HepG2 (cell line): ENCODE results near the gene ATF6. TPM values are rescaled to one million over a fixed set of nuclear protein-coding genes. Genes with fewer than 3 reads are reported as not detected.
A peak's percentile ranks its signal among the peaks of the same experiment; 100 is the strongest.

ENCODE experiments used
- BRCA1 ChIP-seq: sonication (generic); formaldehyde crosslinking; IDR thresholded peaks from 2 replicates; pipeline ENCODE4 v1.4.0; 2020; ENCODE audit warnings: missing genetic modification reagents
- IKZF4 ChIP-seq: sonication (generic); formaldehyde crosslinking; IDR thresholded peaks from 2 replicates; pipeline ENCODE4 v1.5.1; 2020; ENCODE audit warnings: borderline replicate concordance, mild to moderate bottlenecking, low read depth, missing genetic modification reagents; ENCODE audit errors: not compliant biosample characterization
- KLF16 ChIP-seq, 2 experiments: sonication (generic) in 1 of 2; formaldehyde crosslinking in 1 of 2; IDR thresholded peaks; 2 replicates each; pipeline versions ENCODE4 v1.6.1 to v1.8.0; 2016 to 2023; ENCODE audit warnings: missing genetic modification reagents in 2 of 2, missing compliant biosample characterization in 1 of 2
- MBD4 ChIP-seq: IDR thresholded peaks from 2 replicates; pipeline ENCODE4 v1.6.1; 2012; ENCODE audit warnings: low read length, inconsistent platforms, borderline replicate concordance
- MEF2D ChIP-seq: sonication (generic); formaldehyde crosslinking; IDR thresholded peaks from 2 replicates; pipeline ENCODE4 v1.5.1; 2020; ENCODE audit warnings: mild to moderate bottlenecking, missing genetic modification reagents
- MXI1 ChIP-seq: IDR thresholded peaks from 3 replicates; pipeline ENCODE4 v1.6.1; 2012; ENCODE audit warnings: low read depth, low read length, inconsistent platforms, borderline replicate concordance
- TARDBP ChIP-seq: sonication (generic); formaldehyde crosslinking; IDR thresholded peaks from 2 replicates; pipeline ENCODE4 v1.8.0; 2022; ENCODE audit warnings: mild to moderate bottlenecking, missing genetic modification reagents
- ZNF83 ChIP-seq: sonication (generic); formaldehyde crosslinking; IDR thresholded peaks from 2 replicates; pipeline ENCODE4 v1.4.0; 2020; ENCODE audit warnings: missing genetic modification reagents, mild to moderate bottlenecking, borderline replicate concordance
- polyA plus RNA-seq, 8 experiments: library from polyadenylated mRNA; depleted of rRNA in 3 of 8; stranded (reverse) in 7 of 8; unstranded in 1 of 8; fragments of >200 nt; fragmentation: Illumina TruSeq in 4 of 8; extraction: Trizol in 4 of 8; gene quantifications; 2 replicates each; pipeline versions ENCODE4 v1.2.1 to v1.2.3, GENCODE V29; 2011 to 2016; ENCODE audit warnings: low read depth in 4 of 8, missing spikeins in 1 of 8, mixed read lengths in 1 of 8; ENCODE audit not compliant: insufficient read depth in 1 of 8
- total RNA-seq, 5 experiments: library from RNA; depleted of rRNA; stranded (reverse); fragments of >200 nt; fragmentation: Illumina TruSeq; extraction: Trizol; gene quantifications; 2 replicates each; pipeline ENCODE4 v1.2.3, GENCODE V29; 2016; ENCODE audit warnings: low read depth in 1 of 5
- TF ChIP-seq, protein P1 (sequence below): sonication (generic); formaldehyde crosslinking; IDR thresholded peaks from one replicate; pipeline ENCODE4 v1.5.1; 2020; ENCODE audit warnings: mild to moderate bottlenecking, missing genetic modification reagents; ENCODE audit errors: not compliant biosample characterization
- TF ChIP-seq, protein P2 (sequence below): sonication (generic); formaldehyde crosslinking; IDR thresholded peaks from 2 replicates; pipeline ENCODE4 v1.8.0; 2022; ENCODE audit warnings: missing genetic modification reagents, low read depth, mild to moderate bottlenecking, borderline replicate concordance
- TF ChIP-seq, protein P3 (sequence below): sonication (generic); formaldehyde crosslinking; IDR thresholded peaks from 2 replicates; pipeline ENCODE4 v1.5.0; 2020; ENCODE audit warnings: mild to moderate bottlenecking, missing genetic modification reagents
- TF ChIP-seq, protein P4 (sequence below): sonication (generic); formaldehyde crosslinking; IDR thresholded peaks from 2 replicates; pipeline ENCODE4 v1.4.0; 2020; ENCODE audit warnings: missing genetic modification reagents

The ATF6 gene
- total and polyA plus RNA-seq, 2 of the 13 experiments (the other 11 are each of a cell fraction or from before 2014, with no cell fraction given): 13.2 to 14.5 TPM

DNA sequence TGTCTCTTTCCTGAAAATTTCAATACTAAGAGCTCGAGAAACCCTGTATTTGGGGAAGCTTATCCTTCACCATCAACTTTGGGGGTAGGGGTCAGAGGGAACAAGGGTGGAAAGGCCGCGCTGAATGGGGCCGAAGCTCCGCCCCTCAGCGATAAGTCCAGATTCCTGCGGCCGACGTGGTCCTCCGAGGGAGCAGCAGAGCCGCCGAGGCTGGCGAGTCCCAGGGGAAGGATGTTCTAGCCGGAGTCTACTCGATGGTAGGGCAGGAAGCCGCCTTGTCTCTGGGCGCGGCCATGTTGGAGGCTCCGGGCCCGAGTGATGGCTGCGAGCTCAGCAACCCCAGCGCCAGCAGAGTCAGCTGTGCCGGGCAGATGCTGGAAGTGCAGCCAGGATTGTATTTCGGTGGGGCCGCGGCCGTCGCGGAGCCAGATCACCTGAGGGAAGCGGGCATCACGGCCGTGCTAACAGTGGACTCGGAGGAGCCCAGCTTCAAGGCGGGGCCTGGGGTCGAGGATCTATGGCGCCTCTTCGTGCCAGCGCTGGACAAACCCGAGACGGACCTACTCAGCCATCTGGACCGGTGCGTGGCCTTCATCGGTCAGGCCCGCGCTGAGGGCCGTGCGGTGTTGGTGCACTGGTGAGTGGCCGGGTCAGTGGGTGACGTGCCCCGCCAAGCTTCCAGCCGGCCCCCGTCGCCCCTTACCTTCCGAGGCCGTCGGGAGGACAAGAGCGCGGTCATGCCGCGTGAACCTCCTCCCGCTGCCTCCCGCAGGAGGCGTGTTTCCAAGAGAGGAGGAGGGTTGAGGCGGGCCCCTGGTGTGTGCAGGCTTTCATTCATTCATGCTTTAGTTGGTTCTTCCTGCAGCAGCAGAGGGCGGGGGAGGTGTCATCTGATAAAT lies 16.4 kb upstream of the ATF6 start, which contains the start of gene DUSP12 (continued):
- TF ChIP-seq, protein P1, sequence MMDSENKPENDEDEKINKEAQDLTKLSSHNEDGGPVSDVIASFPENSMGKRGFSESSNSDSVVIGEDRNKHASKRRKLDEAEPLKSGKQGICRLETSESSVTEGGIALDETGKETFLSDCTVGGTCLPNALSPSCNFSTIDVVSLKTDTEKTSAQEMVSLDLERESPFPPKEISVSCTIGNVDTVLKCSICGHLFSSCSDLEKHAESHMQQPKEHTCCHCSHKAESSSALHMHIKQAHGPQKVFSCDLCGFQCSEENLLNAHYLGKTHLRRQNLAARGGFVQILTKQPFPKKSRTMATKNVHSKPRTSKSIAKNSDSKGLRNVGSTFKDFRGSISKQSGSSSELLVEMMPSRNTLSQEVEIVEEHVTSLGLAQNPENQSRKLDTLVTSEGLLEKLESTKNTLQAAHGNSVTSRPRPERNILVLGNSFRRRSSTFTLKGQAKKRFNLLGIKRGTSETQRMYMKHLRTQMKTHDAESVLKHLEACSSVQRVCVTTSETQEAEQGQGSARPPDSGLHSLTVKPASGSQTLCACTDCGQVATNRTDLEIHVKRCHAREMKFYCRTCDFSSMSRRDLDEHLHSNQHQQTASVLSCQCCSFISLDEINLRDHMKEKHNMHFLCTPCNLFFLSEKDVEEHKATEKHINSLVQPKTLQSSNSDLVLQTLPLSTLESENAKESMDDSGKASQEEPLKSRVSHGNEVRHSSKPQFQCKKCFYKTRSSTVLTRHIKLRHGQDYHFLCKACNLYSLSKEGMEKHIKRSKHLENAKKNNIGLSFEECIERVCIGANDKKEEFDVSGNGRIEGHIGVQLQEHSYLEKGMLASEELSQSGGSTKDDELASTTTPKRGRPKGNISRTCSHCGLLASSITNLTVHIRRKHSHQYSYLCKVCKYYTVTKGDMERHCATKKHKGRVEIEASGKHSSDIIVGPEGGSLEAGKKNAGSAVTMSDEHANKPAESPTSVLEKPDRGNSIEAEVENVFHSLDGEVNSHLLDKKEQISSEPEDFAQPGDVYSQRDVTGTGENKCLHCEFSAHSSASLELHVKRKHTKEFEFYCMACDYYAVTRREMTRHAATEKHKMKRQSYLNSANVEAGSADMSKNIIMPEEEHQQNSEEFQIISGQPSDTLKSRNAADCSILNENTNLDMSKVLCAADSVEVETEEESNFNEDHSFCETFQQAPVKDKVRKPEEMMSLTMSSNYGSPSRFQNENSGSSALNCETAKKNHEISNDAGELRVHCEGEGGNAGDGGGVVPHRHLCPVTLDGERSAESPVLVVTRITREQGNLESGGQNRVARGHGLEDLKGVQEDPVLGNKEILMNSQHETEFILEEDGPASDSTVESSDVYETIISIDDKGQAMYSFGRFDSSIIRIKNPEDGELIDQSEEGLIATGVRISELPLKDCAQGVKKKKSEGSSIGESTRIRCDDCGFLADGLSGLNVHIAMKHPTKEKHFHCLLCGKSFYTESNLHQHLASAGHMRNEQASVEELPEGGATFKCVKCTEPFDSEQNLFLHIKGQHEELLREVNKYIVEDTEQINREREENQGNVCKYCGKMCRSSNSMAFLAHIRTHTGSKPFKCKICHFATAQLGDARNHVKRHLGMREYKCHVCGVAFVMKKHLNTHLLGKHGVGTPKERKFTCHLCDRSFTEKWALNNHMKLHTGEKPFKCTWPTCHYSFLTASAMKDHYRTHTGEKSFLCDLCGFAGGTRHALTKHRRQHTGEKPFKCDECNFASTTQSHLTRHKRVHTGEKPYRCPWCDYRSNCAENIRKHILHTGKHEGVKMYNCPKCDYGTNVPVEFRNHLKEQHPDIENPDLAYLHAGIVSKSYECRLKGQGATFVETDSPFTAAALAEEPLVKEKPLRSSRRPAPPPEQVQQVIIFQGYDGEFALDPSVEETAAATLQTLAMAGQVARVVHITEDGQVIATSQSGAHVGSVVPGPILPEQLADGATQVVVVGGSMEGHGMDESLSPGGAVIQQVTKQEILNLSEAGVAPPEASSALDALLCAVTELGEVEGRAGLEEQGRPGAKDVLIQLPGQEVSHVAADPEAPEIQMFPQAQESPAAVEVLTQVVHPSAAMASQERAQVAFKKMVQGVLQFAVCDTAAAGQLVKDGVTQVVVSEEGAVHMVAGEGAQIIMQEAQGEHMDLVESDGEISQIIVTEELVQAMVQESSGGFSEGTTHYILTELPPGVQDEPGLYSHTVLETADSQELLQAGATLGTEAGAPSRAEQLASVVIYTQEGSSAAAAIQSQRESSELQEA: peak; percentile 93
- peak; percentile 47; the same call in 1 of the 3 replicates for TF ChIP-seq MXI1
- TF ChIP-seq KLF16 (CRISPR knock-in tag; IDR thresholded peaks at IDR 0.05): peak in 1 of 2 experiments; percentile 58; a peak in 1 of 4 replicates
- TF ChIP-seq IKZF4 (CRISPR knock-in tag): no peak
- TF ChIP-seq, protein P2, sequence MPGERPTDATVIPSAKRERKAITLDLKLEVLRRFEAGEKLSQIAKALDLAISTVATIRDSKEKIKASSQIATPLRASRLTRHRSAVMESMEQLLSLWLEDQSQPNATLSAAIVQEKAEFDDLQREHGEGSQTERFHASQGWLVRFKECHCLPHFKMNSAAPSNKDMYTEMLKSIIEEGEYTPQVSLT (CRISPR knock-in tag): no peak
- TF ChIP-seq ZNF83 (CRISPR knock-in tag): no peak
- TF ChIP-seq, protein P3, sequence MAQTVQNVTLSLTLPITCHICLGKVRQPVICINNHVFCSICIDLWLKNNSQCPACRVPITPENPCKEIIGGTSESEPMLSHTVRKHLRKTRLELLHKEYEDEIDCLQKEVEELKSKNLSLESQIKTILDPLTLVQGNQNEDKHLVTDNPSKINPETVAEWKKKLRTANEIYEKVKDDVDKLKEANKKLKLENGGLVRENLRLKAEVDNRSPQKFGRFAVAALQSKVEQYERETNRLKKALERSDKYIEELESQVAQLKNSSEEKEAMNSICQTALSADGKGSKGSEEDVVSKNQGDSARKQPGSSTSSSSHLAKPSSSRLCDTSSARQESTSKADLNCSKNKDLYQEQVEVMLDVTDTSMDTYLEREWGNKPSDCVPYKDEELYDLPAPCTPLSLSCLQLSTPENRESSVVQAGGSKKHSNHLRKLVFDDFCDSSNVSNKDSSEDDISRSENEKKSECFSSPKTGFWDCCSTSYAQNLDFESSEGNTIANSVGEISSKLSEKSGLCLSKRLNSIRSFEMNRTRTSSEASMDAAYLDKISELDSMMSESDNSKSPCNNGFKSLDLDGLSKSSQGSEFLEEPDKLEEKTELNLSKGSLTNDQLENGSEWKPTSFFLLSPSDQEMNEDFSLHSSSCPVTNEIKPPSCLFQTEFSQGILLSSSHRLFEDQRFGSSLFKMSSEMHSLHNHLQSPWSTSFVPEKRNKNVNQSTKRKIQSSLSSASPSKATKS: 0 out of 2 replicates have a peak, but pooled peaks have one; percentile 57
- no peak for TF ChIP-seq MBD4
- TF ChIP-seq MEF2D (CRISPR knock-in tag): peak; percentile 67
- no peak; the same call in none of the 2 replicates for TF ChIP-seq TARDBP (CRISPR knock-in tag)
- TF ChIP-seq, protein P4, sequence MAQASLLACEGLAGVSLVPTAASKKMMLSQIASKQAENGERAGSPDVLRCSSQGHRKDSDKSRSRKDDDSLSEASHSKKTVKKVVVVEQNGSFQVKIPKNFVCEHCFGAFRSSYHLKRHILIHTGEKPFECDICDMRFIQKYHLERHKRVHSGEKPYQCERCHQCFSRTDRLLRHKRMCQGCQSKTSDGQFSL (CRISPR knock-in tag): no peak
- TF ChIP-seq BRCA1 (CRISPR knock-in tag): no peak; the same call in 1 of the 2 replicates
